Testis (tissue), 3 donors: ENCODE results near the gene MAP4K2. TPM values are rescaled to one million over a fixed set of nuclear protein-coding genes. Genes with fewer than 3 reads are reported as not detected.

Experiments
- DNase-seq: peaks from one replicate; pipeline ENCODE4 v3.0.0-alpha.2; 2019
- H3K27ac ChIP-seq, 2 donors: fragments of 200-600 bp; sonication (generic); one replicate each; pipeline ENCODE4 v1.5.1; 2019
- H3K27me3 ChIP-seq: fragments of 200-600 bp; sonication (generic); one replicate; pipeline ENCODE4 v1.5.1; 2019
- H3K36me3 ChIP-seq: fragments of 200-600 bp; sonication (generic); one replicate; pipeline ENCODE4 v1.5.1; 2017; ENCODE audit warnings: low read depth; ENCODE audit errors: missing control alignments
- H3K4me1 ChIP-seq: fragments of 200-600 bp; sonication (generic); one replicate; pipeline ENCODE4 v1.5.1; 2019
- H3K4me3 ChIP-seq, 2 donors: fragments of 200-600 bp; sonication (generic); one replicate each; pipeline ENCODE4 v1.5.1; 2017 to 2019
- H3K9me3 ChIP-seq: fragments of 200-600 bp; sonication (generic); one replicate; pipeline ENCODE4 v1.5.1; 2017
- CTCF ChIP-seq, 3 experiments: fragments of 450-650 bp in 2 of 3; fragments of 200-600 bp in 1 of 3; sonication (generic) in 1 of 3; IDR thresholded peaks; one replicate each; pipeline ENCODE4 v1.5.1; 2016 to 2019; ENCODE audit warnings: antibody characterized with exemption in 3 of 3, mild to moderate bottlenecking in 2 of 3, moderate library complexity in 1 of 3
- POLR2A ChIP-seq: fragments of 450-650 bp; IDR thresholded peaks from one replicate; pipeline ENCODE4 v1.6.1; 2017; ENCODE audit warnings: antibody characterized with exemption, mild to moderate bottlenecking, moderate library complexity
- WGBS, 2 donors: methylation state at CpG; one replicate each; pipeline ENCODE4 v1.1.5; 2018; 5-methylcytosine and 5-hydroxymethylcytosine counted together
- intact Hi-C: fragments of 100-400 bp; cut with DNase I; formaldehyde crosslinking; loops from one replicate; pipeline ENCODE4 v1.15.1; 2023; ENCODE audit warnings: low total_unique reads
- polyA plus RNA-seq: library from polyadenylated mRNA; stranded (reverse); fragments of 350-450 nt; fragmentation: Illumina TruSeq; extraction: RNeasy Lipid Tissue Mini Kit (QIAGEN cat#74804); gene quantifications from one replicate; pipeline ENCODE4 v1.2.3, GENCODE V29; 2014; ENCODE audit warnings: low read depth, low replicate concordance; ENCODE audit not compliant: insufficient read depth
- total RNA-seq, 2 donors: library from RNA; depleted of rRNA; stranded (reverse); fragments of >200 nt; gene quantifications; one replicate each; pipeline ENCODE4 v1.2.3, GENCODE V29; 2016

The MAP4K2 gene
- total and polyA plus RNA-seq, 3 donors from 2014 or later = 14.9 to 29.8 (median 27.7) TPM

DNA sequence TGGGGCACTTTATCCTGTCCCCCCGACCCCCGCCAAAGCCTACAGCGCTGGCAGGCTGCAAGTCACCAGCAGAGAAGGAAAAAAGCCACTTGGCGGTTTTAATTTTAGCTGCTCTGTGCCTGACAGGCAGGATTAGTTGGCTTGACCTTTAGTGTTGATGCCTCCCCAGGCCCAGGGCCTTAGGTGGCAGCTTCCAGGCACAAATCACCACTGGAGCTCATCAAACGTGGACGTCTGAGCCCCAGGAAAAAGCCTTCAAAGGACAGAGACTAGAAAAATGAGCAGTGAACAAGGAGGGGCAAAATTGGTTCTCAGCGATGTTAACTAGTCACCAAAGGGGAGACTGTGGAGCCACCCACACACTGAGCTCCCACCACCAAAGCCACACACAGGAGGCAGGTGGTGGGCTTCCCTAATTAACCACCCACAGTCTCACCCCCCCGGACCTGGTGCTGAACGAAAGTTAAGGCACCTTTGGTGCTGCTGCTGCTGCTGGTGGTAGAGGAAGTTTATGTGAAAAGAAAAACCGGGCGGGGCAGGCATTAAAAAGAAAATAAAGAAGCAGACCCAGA, 38.9 kb downstream of the MAP4K2 start:
- no peak overlapping the region for H3K4me3 ChIP-seq
- TF ChIP-seq POLR2A (no peak), CTCF (IDR thresholded peaks at IDR 0.05) (no peak)
- WGBS, 2 donors = 59 to 64% methylated on average over 11 of the region's 11 CpGs
- no peaks in the 10 kb centered on the region for H3K9me3 ChIP-seq
- intact Hi-C loops = no loop called here
- H3K27ac ChIP-seq = peak overlapping the region; percentile 33 to 74
- peaks cover 64% of the 10 kb centered on the region for H3K4me1 ChIP-seq
- no peak for DNase-seq
- no peaks in the 10 kb centered on the region for H3K27me3 ChIP-seq
- H3K36me3 ChIP-seq = no peaks in the 10 kb centered on the region

DNA sequence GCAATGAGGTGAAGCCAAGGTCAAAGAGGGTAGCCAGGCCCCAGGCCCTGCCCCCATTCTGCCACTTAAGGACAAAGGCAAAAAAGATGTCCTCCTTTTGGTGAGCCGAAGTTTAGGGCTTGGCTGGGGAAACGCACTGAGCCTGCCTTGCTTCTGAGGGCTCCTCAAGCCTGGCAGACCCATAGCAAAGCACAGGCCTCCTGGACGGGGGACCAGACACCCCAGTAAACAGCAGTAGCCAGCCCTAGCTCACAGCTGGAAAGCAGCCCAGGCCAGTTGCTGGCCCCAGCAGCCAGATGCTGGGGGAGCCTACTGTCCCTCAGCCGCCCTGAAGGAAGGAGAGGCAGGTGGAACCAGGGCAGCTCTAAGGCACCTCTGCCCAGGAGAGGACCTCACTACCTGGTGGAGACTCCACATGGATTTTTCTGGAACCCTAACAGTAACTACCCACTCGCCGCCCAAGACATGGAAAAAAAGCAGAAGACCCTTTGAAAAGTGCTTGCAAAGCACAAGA, 39.4 kb downstream of the MAP4K2 start:
- intact Hi-C loops = no loop called here
- H3K36me3 ChIP-seq = no peaks in the 10 kb centered on the region
- no peak for DNase-seq

GRCh38 chr11:64762674-64763525, 40.1 kb downstream of the MAP4K2 start:
- TF ChIP-seq POLR2A = no peak
- TF ChIP-seq CTCF (IDR thresholded peaks at IDR 0.05) = no peak
- WGBS, 2 donors = 40 to 50% methylated on average over 13 of the region's 13 CpGs
- Histone ChIP-seq H3K4me1 (peaks cover 70% of the 10 kb centered on the region), H3K27me3 (no peaks in the 10 kb centered on the region), H3K27ac (peak overlapping the region; percentile 33 to 74), H3K36me3 (no peaks in the 10 kb centered on the region), H3K9me3 (no peaks in the 10 kb centered on the region), H3K4me3 (no peak overlapping the region)
- intact Hi-C loops = no loop called here
- no peak for DNase-seq

More for the DNA sequence above, 39.4 kb downstream of the MAP4K2 start:
- Histone ChIP-seq H3K4me1 (peaks cover 67% of the 10 kb centered on the region), H3K27me3 (no peaks in the 10 kb centered on the region), H3K9me3 (no peaks in the 10 kb centered on the region), H3K4me3 (no peak overlapping the region), H3K27ac (peak overlapping the region; percentile 33 to 74)
- TF ChIP-seq POLR2A = no peak
- WGBS, 2 donors = 41 to 48% methylated on average over 4 to 6 of the region's 6 CpGs

DNA sequence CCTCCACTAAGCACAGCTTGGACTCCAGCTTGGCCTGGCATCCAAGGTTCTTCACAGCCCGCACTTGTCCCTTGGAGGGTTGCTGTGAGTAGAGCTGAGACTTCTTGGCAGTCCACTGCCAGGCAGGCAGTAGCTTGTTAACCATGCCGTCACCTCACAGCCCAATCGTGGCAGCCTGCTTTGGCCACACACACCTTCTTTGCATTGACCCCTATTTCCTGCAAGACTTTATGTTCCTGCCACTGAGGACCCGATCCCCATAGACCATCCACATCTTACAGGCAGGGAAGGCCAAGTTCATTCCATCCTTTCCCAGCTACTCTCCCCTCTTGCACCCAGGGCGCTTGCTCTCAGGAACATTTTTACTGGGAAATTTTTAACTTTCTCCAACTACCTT, 40.7 kb downstream of the MAP4K2 start:
- Histone ChIP-seq H3K36me3 (no peaks in the 10 kb centered on the region), H3K4me3 (no peak overlapping the region), H3K9me3 (no peaks in the 10 kb centered on the region), H3K4me1 (peaks cover 67% of the 10 kb centered on the region), H3K27me3 (no peaks in the 10 kb centered on the region), H3K27ac (peak overlapping the region; percentile 23 to 74)
- no peak for DNase-seq
- intact Hi-C loops = no loop called here
- TF ChIP-seq CTCF (IDR thresholded peaks at IDR 0.05) = no peak
- TF ChIP-seq POLR2A = no peak
- WGBS, 2 donors = 41 to 43% methylated on average over 5 of the region's 5 CpGs

GRCh38 chr11:64760759-64761420, 42.1 kb downstream of the MAP4K2 start:
- 38 to 44% methylated on average over 7 of the region's 7 CpGs for WGBS, 2 donors
- intact Hi-C loops = no loop called here
- TF ChIP-seq POLR2A = no peak
- TF ChIP-seq CTCF (IDR thresholded peaks at IDR 0.05) = no peak
- Histone ChIP-seq H3K27ac (peak overlapping the region in 1 of 2 donors; percentile 70), H3K9me3 (no peaks in the 10 kb centered on the region), H3K36me3 (no peaks in the 10 kb centered on the region), H3K4me1 (peaks cover 59% of the 10 kb centered on the region), H3K4me3 (no peak overlapping the region), H3K27me3 (no peaks in the 10 kb centered on the region)
- peak; percentile 69 for DNase-seq
